ENCODE results near the gene LGALS7B.
"Not testable (repeated sequence)": the region's sequence is repeated elsewhere in the genome, so short reads cannot be mapped to it uniquely, and the experiment has no call there.

The LGALS7B gene

DNA sequence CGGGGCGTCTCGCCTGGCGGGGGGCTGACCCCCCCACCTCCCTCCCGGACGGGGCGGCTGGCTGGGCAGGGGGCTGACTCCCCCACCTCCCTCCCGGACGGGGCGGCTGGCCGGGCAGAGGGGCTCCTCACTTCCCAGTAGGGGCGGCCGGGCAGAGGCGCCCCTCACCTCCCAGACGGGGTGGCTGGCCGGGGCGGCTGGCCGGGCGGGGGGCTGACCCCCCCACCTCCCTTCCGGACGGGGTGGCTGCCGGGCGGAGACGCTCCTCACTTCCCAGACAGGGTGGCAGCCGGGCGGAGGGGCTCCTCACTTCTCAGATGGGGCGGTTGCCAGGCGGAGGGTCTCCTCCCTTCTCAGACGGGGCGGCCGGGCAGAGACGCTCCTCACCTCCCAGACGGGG, 8.8 kb downstream of the LGALS7B start:
- not testable (repeated sequence) for DNase-seq

DNA sequence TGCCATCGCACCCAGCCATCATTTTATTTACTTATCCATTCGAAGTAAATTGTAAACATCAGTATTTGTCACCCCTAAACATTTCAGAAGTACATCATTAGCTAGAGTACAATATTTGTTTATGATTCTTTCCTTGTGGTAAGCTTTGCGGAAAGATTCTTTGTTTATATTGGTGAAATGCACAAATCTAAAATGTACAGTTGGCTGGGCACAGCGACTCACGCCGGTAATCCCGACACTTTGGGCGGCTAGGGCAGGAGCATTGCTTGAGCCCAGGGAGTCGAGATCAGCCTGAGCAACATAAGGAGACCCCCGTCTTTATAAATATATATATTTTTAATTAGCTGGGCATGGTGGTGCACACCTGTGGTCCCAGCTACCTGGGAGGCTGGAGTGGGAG, 10.1 kb downstream of the LGALS7B start:
- no peak for DNase-seq

GRCh38 chr19:38800577-38801347, 11.8 kb downstream of the LGALS7B start:
- DNase-seq: no peak

DNA sequence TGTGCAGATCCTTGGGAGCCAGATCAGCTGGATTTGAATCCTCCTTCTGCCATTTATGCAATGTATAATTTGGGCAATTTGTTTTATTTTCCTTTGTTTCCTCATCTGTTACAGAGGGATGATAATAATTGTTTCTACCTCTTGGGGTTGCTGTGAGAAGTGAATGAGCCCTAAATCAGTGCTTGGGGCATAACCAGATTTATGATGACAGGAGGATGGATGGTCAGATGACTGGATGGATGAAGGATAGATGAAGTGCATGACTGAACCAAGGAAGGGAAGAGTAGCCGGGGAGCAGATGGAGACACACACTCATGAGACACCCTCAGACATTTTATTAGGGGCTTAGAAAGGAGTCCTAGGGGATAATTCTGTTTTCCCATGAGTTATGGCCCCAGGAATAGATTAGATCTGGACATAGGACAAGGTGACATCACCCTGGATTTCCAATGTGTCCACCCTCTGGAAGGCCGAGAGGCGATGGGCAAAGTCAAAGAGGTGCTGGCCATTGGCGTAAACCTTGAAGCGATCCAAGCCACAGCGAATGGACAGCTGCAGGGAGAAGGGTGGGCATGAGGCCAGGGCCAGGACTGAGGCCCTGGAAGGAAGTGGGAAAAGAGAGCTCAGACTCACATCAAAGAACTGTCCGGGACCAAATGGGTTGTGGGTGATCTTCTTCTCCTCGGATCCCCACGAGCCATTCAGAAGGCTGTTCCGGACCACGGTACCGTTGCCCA, 12.5 kb downstream of the LGALS7B start:
- no peak for DNase-seq

- DNase-seq: no peak
Observed at GRCh38 chr19:38803543-38803942, 14.5 kb downstream of the LGALS7B start.

- DNase-seq: no peak
Observed at GRCh38 chr19:38805180-38805579, 16.2 kb downstream of the LGALS7B start.

DNA sequence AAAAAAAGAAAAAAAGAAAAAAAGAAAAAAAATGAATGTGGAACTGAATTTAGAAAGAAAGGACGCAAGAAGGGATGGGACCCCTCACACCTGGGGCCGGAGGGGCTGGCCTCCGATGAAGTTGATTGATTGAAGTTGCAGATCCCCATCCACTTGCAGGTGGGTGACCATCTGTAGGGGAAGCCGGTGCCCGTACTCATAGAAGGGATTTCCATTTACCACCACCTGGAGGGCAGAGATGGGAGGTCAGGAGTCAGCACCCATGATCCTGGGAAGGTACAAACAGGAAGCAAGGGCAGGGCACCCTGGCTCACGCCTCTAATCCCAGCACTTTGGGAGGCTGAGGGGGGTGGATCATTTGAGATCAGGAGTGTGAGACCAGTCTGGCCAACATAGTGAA, 17.4 kb downstream of the LGALS7B start:
- DNase-seq: no peak

- peak; percentile 4 for DNase-seq
Observed at GRCh38 chr19:38807374-38808098, 18.5 kb downstream of the LGALS7B start.

- DNase-seq: no peak
Observed at GRCh38 chr19:38808741-38809140, 19.7 kb downstream of the LGALS7B start.

- DNase-seq: no peak
Observed at GRCh38 chr19:38809592-38810252, 20.7 kb downstream of the LGALS7B start.

DNA sequence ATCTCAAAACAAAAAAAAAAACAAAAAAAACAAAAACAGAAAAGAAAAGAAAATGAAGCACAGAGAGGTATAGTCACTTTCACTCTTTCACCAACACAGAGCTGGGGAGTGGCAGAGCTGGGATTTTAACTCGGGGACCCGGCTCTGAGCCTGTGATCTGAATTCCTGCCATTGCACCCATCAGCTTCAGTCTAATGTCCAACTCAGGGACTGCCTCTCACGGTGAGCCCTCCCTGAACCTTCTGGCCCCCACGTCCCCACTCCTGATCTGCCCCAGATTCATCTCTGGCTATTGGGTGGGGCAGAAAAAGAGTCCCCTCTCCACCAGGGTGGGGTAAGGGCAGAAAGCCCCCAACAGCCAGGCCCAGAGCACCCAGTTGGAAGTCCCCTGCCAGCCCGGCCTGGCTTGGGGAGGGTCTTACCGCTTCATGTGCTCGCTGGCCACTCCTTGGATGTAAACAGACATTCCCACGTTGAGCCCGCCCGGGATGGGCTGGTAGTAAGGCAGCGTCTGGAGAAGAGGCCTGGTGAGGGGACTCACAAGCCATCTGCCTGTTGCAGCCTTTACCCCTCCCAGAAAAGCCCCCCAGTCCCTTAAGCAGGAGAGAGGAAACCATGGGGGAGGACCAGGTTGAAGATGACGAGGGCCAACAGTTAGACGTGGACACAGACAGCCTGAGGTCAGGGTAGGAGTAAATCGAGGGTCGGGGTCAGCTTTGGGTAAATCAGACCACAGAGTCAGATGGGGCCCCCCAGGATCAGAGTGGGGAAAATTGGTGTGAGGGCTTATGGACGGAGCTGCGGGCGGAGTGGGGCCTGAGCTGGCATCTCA, 23.2 kb downstream of the LGALS7B start:
- no peak for DNase-seq

GRCh38 chr19:38812841-38813320, 23.9 kb downstream of the LGALS7B start, which contains the start of gene LGALS4:
LGALS4 (minus strand) TSS chr19:38812945; CDS start chr19:38812886, 59 bp downstream.
- no peak for DNase-seq

DNA sequence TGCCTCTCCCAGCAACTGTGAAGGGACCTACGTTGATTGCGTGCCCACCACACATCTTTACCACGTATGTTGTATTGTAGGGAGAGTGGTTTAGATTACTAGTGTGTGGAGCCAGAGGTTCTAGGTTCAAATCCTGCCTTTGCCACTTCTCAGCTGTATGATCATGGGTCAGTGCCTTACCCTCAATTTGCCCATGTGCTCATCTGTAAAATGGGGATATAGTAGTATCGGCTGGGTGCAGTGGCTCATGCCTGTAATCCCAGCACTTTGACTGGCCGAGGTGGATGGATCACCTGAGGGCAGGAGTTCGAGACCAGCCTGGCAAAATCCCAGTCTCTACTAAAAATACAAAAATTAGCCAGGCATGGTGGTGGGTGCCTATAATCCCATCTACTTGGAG, 24.3 kb downstream of the LGALS7B start:
- no peak for DNase-seq

- not testable (repeated sequence) for DNase-seq
Observed at GRCh38 chr19:38813932-38814331, 24.9 kb downstream of the LGALS7B start.

- no peak for DNase-seq
Observed at GRCh38 chr19:38815059-38816001, 26.3 kb downstream of the LGALS7B start.

GRCh38 chr19:38816131-38816750, 27.2 kb downstream of the LGALS7B start:
- DNase-seq: no peak

DNA sequence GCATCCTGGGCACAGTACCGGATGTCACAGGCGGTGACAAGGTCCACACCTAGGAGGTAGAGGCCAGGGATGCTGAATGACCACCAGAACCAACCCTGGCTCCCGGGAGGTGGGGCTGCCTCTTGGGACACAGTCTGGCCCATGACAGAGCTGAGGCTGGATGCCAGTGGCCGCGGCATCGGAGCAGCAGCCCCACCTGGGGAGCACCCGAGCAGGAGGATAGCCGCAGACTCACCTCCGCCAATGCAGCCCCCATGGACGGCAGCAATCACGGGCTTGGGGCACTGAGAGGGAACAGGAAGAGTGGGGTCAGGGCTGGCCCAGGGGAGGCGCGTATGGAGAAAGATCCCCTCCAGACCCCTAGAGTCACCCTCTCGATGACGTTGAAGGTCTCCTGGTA, 28.1 kb downstream of the LGALS7B start:
- no peak for DNase-seq

GRCh38 chr19:38819231-38819920, 30.4 kb downstream of the LGALS7B start:
- DNase-seq: no peak

- not testable (repeated sequence) for DNase-seq
Observed at GRCh38 chr19:38821230-38821825, 32.3 kb downstream of the LGALS7B start.

All from DMS79 treated with DMSO at 0.1 percent for 48 hours (cell line).